Neuronal stem cell (in vitro differentiated cells): ENCODE data around the gene UBE2QL1.

Experiments used
- DNase-seq: peaks from one replicate; pipeline ENCODE4 v3.0.0-alpha.2; 2013; ENCODE audit warnings: low spot score
- H2AFZ ChIP-seq: one replicate; pipeline ENCODE4 v1.6.1; 2013; ENCODE audit warnings: mild to moderate bottlenecking, low read length, inconsistent platforms
- H2AK5ac ChIP-seq: 2 replicates; pipeline ENCODE4 v1.6.1; 2013; ENCODE audit warnings: low read depth, mild to moderate bottlenecking, inconsistent platforms, low read length, moderate library complexity, mixed read lengths
- H2BK120ac ChIP-seq: 2 replicates; pipeline ENCODE4 v1.6.1; 2013; ENCODE audit warnings: low read depth, mild to moderate bottlenecking, inconsistent platforms, low read length, moderate library complexity, mixed read lengths
- H2BK12ac ChIP-seq: one replicate; pipeline ENCODE4 v1.6.1; 2013; ENCODE audit warnings: low read length, inconsistent platforms
- H2BK15ac ChIP-seq: 2 replicates; pipeline ENCODE4 v1.6.1; 2013; ENCODE audit warnings: mild to moderate bottlenecking, low read length, inconsistent platforms, mixed read lengths
- H2BK5ac ChIP-seq: one replicate; pipeline ENCODE4 v1.6.1; 2013; ENCODE audit warnings: inconsistent platforms, mild to moderate bottlenecking, low read length, moderate library complexity
- H3K14ac ChIP-seq: one replicate; pipeline ENCODE4 v1.6.1; 2013; ENCODE audit warnings: low read length, inconsistent platforms
- H3K18ac ChIP-seq: 2 replicates; pipeline ENCODE4 v1.6.1; 2013; ENCODE audit warnings: low read length, inconsistent platforms
- H3K23ac ChIP-seq: 2 replicates; pipeline ENCODE4 v1.6.1; 2013; ENCODE audit warnings: low read depth, mild to moderate bottlenecking, mixed read lengths, low read length, inconsistent platforms; ENCODE audit not compliant: poor library complexity
- H3K27ac ChIP-seq: replicated peaks from 3 replicates; pipeline ENCODE4 v1.5.1; 2013; ENCODE audit warnings: low read length, inconsistent platforms
- H3K27me3 ChIP-seq, 3 experiments: 2 replicates each; pipeline ENCODE4 v1.6.1; 2013; ENCODE audit warnings: low read length in 3 of 3, mild to moderate bottlenecking in 2 of 3, inconsistent platforms in 1 of 3, low read depth in 1 of 3, mixed read lengths in 1 of 3, moderate library complexity in 1 of 3; ENCODE audit not compliant: control insufficient read depth in 3 of 3, insufficient read depth in 3 of 3
- H3K36me3 ChIP-seq, 2 donors: replicated peaks in 1 of 2; 2 replicates each; pipeline ENCODE4 v1.6.1; 2013; ENCODE audit warnings: low read length in 2 of 2; ENCODE audit not compliant: control insufficient read depth in 2 of 2, insufficient read depth in 2 of 2
- H3K4ac ChIP-seq: 2 replicates; pipeline ENCODE4 v1.6.1; 2013; ENCODE audit warnings: inconsistent platforms, mild to moderate bottlenecking, low read length, moderate library complexity
- H3K4me1 ChIP-seq, 2 donors: 1 replicate in 1 of 2; 2 replicates in 1 of 2; pipeline ENCODE4 v1.6.1; 2013; ENCODE audit warnings: low read length in 2 of 2, low read depth in 1 of 2; ENCODE audit not compliant: control insufficient read depth in 2 of 2, insufficient read depth in 1 of 2
- H3K4me2 ChIP-seq: one replicate; pipeline ENCODE4 v1.6.1; 2013; ENCODE audit warnings: mild to moderate bottlenecking, low read length, inconsistent platforms; ENCODE audit not compliant: insufficient read depth, poor library complexity, severe bottlenecking
- H3K4me3 ChIP-seq, 2 donors: 2 replicates each; pipeline ENCODE4 v1.5.1; 2013; ENCODE audit warnings: low read length in 2 of 2, mild to moderate bottlenecking in 2 of 2, inconsistent platforms in 1 of 2, moderate library complexity in 1 of 2
- H3K79me1 ChIP-seq: one replicate; pipeline ENCODE4 v1.6.1; 2013; ENCODE audit warnings: low read depth, mild to moderate bottlenecking, inconsistent platforms, low read length, moderate library complexity
- H3K9ac ChIP-seq: one replicate; pipeline ENCODE4 v1.6.1; 2013; ENCODE audit warnings: mild to moderate bottlenecking, low read depth, low read length, inconsistent platforms; ENCODE audit not compliant: poor library complexity
- H3K9me3 ChIP-seq, 2 donors: replicated peaks in 1 of 2; 2 replicates each; pipeline versions ENCODE3 to v1.6.1; 2013; ENCODE audit warnings: low read length in 2 of 2, mild to moderate bottlenecking in 2 of 2, inconsistent platforms in 1 of 2, low read depth in 1 of 2, mixed read lengths in 1 of 2, moderate library complexity in 1 of 2; ENCODE audit not compliant: control insufficient read depth in 2 of 2, insufficient read depth in 1 of 2
- H4K8ac ChIP-seq: one replicate; pipeline ENCODE4 v1.6.1; 2013; ENCODE audit warnings: low read depth, mild to moderate bottlenecking, inconsistent platforms, low read length, moderate library complexity
- H4K91ac ChIP-seq: one replicate; pipeline ENCODE4 v1.6.1; 2013; ENCODE audit warnings: low read length, low read depth, mild to moderate bottlenecking, inconsistent platforms; ENCODE audit not compliant: poor library complexity
- WGBS, 2 donors: extraction: QIAGEN DNeasy Blood & Tissue Kit; methylation state at CpG; one replicate each; pipeline ENCODE4 v1.1.7; 2013; ENCODE audit warnings: missing lambda C conversion rate in 2 of 2, mixed read lengths in 1 of 2; ENCODE audit not compliant: insufficient read length in 2 of 2, insufficient replicate concordance in 1 of 2; ENCODE audit errors: extremely low coverage in 2 of 2; 5-methylcytosine and 5-hydroxymethylcytosine counted together

The UBE2QL1 gene

DNA sequence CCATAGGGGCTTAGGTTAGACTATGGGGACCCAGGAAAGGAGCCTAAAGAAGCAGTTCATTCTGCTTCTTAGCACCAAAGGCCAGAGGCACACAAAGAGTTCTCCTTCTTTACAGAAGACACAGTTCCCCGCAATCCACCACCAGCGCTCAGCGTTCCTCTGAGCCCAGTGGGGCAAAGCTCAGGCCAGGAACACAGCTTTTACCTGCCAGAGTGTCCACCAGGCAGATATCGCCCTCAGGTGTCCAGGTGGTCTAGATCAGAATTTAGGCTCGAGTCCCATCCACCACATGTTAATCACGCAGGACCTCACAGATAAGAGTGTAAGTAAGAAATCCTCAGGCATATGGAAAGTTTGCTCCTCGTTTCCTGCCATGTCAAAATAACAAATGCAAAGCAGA is 53.0 kb downstream of the UBE2QL1 start:
- no peak for DNase-seq
- H2BK120ac ChIP-seq = no peak overlapping the region
- WGBS, 2 donors = no CpG with 5 or more reads among the region's 7 CpGs

DNA sequence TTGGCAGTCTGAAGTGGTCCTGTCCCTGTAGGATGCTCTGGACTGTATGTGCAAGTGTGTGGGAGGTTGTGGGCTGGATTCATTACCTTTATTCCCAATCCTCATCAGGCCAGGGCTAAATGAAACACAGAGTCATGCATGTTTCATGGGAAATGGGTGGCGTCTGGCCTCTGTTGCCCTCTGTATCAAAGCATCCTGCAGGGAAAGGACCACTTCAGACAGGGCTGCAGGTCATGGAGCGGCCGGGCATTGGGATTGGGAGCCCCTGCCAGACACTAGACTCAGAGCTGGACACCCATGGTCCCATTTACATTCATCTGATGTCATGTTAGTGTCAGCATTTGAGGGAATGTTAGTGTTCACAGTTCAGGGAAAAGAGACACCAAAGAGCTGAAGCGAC is 53.8 kb downstream of the UBE2QL1 start:
- Histone ChIP-seq H2BK120ac (no peak overlapping the region), H2AK5ac (no peak overlapping the region), H3K4me3 (no peak overlapping the region), H2BK15ac (no peak overlapping the region), H4K91ac (no peak overlapping the region), H3K4ac (no peak overlapping the region), H3K79me1 (no peaks in the 10 kb centered on the region), H2BK5ac (no peak overlapping the region), H3K23ac (no peak overlapping the region), H2BK12ac (no peak overlapping the region), H3K18ac (no peak overlapping the region), H3K9me3 (peaks cover 0 to 3% of the 10 kb centered on the region in 2 donors), H2AFZ (no peak overlapping the region), H3K4me1 (peaks cover 0 to 2% of the 10 kb centered on the region in 2 donors), H3K27me3 (no peaks in the 10 kb centered on the region), H3K4me2 (no peak overlapping the region), H3K9ac (no peak overlapping the region), H3K36me3 (no peaks in the 10 kb centered on the region), H3K27ac (no peak overlapping the region), H3K14ac (no peak overlapping the region), H4K8ac (no peak overlapping the region)
- no peak for DNase-seq
- no CpG with 5 or more reads among the region's 4 CpGs for WGBS, 2 donors

More for the DNA sequence above, 53.0 kb downstream of the UBE2QL1 start:
- no peak overlapping the region for H2AFZ ChIP-seq
- no peak overlapping the region for H4K91ac ChIP-seq
- no peak overlapping the region for H2BK5ac ChIP-seq
- no peaks in the 10 kb centered on the region for H3K79me1 ChIP-seq
- H2BK12ac ChIP-seq = no peak overlapping the region
- H3K27me3 ChIP-seq = no peaks in the 10 kb centered on the region
- H3K27ac ChIP-seq = no peak overlapping the region
- no peak overlapping the region for H3K14ac ChIP-seq
- no peak overlapping the region for H3K4me3 ChIP-seq
- H4K8ac ChIP-seq = no peak overlapping the region
- no peaks in the 10 kb centered on the region for H3K36me3 ChIP-seq
- no peak overlapping the region for H2BK15ac ChIP-seq
- H3K4me2 ChIP-seq = no peak overlapping the region
- H3K9ac ChIP-seq = no peak overlapping the region
- no peak overlapping the region for H2AK5ac ChIP-seq
- H3K9me3 ChIP-seq = peaks cover 0 to 3% of the 10 kb centered on the region in 2 donors
- H3K23ac ChIP-seq = no peak overlapping the region
- peaks cover 0 to 2% of the 10 kb centered on the region in 2 donors for H3K4me1 ChIP-seq
- H3K18ac ChIP-seq = no peak overlapping the region
- no peak overlapping the region for H3K4ac ChIP-seq

DNA sequence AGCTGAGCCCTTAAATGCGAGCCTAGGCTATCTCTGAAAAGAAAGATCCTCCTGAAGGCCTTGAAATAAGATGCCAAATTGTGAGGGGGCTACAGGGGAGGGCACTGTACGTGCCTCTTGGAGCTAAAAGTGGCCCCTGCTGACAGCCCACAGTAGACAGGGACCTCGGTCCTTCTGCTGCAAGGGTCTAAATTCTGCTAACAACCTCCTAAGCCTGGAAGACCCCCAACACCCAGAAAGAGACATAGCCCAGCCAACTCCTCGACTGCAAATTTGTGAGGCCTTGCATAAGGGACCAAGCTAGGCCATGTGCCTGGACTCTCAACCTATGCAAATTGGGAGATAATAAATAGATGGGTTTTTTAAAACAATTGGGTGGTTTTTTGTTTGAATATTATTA is 54.7 kb downstream of the UBE2QL1 start:
- H3K4me3 ChIP-seq = no peak overlapping the region
- DNase-seq = no peak

DNA sequence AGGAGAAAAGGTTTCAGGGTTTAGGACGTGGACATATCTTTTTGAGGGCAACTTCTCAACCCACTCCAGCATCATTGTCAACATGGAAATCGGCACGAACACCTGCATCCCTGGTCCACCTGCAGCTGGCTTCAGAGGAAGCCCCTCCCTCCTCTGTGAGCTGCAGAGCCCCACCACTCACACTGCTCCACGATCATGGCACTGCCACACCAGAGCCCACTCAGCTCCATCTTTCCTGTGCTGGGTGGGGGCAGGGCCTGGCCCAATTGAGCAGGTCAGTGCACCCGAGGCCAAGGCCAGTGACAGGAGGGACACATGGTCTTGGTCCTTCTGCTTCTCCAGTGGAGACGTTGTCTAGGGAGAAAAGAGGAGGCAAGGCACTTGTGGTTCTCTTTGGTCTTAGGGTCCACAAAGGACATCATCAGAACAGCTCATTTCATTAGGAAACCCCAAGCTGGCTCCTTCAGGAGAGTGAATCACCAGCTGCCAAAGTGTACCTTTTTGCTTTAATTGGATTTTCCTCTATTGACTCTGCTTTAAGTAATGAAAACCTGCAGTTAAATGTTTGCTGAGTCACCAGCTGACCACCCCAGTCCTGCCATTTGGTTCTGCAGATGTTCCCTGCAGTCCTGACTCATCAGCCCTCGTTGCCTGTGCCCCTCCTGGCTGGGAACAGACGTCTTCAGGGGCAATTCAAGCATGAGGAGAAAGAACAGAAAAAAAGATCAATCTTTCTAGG is 56.2 kb downstream of the UBE2QL1 start:
- Histone ChIP-seq H2BK15ac (no peak overlapping the region), H2AFZ (no peak overlapping the region), H3K9ac (peak overlapping the region; percentile 38), H3K4ac (no peak overlapping the region), H3K4me3 (no peak overlapping the region), H3K18ac (peak overlapping the region; percentile 12), H2BK120ac (no peak overlapping the region), H2AK5ac (no peak overlapping the region), H2BK12ac (no peak overlapping the region), H4K91ac (no peak overlapping the region), H3K4me2 (no peak overlapping the region), H4K8ac (no peak overlapping the region), H3K14ac (no peak overlapping the region), H2BK5ac (no peak overlapping the region), H3K4me1 (peaks cover 0 to 2% of the 10 kb centered on the region in 2 donors), H3K79me1 (peaks cover 1% of the 10 kb centered on the region), H3K27ac (no peak overlapping the region), H3K36me3 (no peaks in the 10 kb centered on the region), H3K27me3 (no peaks in the 10 kb centered on the region), H3K23ac (no peak overlapping the region), H3K9me3 (peaks cover 0 to 5% of the 10 kb centered on the region in 2 donors)
- no peak for DNase-seq
- WGBS, 2 donors = no CpG with 5 or more reads among the region's 8 CpGs

More for the DNA sequence above, 54.7 kb downstream of the UBE2QL1 start:
- Histone ChIP-seq H3K14ac (no peak overlapping the region), H2BK12ac (no peak overlapping the region), H3K9me3 (peaks cover 0 to 3% of the 10 kb centered on the region in 2 donors), H2BK15ac (no peak overlapping the region), H3K27ac (no peak overlapping the region), H3K36me3 (no peaks in the 10 kb centered on the region), H2BK120ac (no peak overlapping the region), H4K8ac (no peak overlapping the region), H3K4me2 (no peak overlapping the region), H3K18ac (no peak overlapping the region), H4K91ac (no peak overlapping the region), H3K9ac (no peak overlapping the region), H3K79me1 (no peaks in the 10 kb centered on the region), H2BK5ac (no peak overlapping the region), H3K4me1 (peaks cover 0 to 2% of the 10 kb centered on the region in 2 donors), H3K23ac (no peak overlapping the region), H2AFZ (no peak overlapping the region), H3K4ac (no peak overlapping the region), H3K27me3 (no peaks in the 10 kb centered on the region), H2AK5ac (no peak overlapping the region)
- no CpG with 5 or more reads among the region's 4 CpGs for WGBS, 2 donors
